AG09319 (cell line): Measurements from ENCODE around the gene EPB41L4A.
"Not testable (repeated sequence)": the region's sequence is repeated elsewhere in the genome, so short reads cannot be mapped to it uniquely, and the experiment has no call there.

ENCODE experiments used
- DNase-seq: peaks from one replicate; pipeline ENCODE4 v3.0.0-alpha.2; 2010; ENCODE audit warnings: low read depth; ENCODE audit errors: extremely low read depth
- TF ChIP-seq, protein P1 (sequence below): IDR thresholded peaks from 2 replicates; pipeline ENCODE4 v1.5.1; 2011; ENCODE audit warnings: low read depth, mild to moderate bottlenecking, inconsistent platforms, low read length, moderate library complexity

EPB41L4A gene

DNA sequence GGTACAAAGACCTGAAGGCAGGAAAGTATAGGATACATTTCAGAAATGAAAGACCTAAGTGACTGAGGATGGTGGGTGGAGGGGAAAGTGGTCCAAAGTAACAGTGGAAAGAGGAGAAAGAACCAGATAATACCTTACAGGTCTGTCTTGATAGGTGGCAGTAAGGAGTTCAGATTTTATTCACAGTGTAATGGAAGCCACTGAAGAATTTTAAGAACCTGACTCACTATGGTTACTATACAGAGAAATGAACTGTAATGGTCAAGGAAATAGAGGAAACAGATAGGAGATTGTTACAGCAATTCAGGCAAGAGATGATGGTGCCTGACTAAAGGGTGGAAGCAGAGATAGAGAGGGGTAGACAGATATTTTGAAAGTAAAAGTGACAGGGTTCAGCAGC lies 46.5 kb downstream of the EPB41L4A start:
- TF ChIP-seq, protein P1, sequence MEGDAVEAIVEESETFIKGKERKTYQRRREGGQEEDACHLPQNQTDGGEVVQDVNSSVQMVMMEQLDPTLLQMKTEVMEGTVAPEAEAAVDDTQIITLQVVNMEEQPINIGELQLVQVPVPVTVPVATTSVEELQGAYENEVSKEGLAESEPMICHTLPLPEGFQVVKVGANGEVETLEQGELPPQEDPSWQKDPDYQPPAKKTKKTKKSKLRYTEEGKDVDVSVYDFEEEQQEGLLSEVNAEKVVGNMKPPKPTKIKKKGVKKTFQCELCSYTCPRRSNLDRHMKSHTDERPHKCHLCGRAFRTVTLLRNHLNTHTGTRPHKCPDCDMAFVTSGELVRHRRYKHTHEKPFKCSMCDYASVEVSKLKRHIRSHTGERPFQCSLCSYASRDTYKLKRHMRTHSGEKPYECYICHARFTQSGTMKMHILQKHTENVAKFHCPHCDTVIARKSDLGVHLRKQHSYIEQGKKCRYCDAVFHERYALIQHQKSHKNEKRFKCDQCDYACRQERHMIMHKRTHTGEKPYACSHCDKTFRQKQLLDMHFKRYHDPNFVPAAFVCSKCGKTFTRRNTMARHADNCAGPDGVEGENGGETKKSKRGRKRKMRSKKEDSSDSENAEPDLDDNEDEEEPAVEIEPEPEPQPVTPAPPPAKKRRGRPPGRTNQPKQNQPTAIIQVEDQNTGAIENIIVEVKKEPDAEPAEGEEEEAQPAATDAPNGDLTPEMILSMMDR, result no peak

DNA sequence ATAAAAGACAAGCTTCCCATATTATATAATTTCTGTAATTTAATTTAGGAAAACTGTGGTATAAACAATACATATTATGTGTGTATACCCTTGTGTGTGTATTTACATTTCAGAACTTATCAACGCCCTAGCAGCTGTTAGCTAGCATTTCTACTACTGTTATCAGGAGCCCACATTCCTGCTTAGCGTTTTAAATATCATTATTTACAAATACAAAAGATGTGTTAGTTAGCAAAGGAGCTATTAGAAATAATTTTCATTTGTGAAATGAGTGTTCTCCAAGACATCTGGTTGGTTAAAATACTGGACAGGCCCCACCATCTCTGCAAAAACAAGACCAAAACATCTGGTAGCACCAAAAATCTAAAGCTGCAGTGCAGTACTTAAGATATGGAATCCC lies 48.0 kb downstream of the EPB41L4A start:
- TF ChIP-seq, protein P1, result no peak
- DNase-seq, result no peak

More for the DNA sequence above, 46.5 kb downstream of the EPB41L4A start:
- no peak for DNase-seq

DNA sequence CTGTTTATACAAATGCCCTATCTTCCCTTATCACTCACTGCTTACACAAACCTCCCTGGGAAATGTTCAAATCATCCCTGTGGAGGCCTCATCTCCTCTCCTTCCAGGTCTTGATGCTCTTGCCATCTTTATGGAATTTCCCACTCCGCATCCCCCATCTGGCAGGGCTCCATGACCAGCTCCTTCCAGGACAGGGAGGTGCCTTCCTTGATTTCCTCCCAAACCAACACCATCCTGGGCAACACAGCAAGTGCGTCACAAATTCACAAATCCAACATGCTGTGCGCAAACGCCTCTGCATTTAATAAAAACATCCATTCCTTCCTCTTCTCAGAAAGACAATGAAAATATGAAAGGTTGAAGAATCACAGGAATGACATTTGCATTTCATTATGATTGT lies 51.7 kb downstream of the EPB41L4A start:
- TF ChIP-seq, protein P1, result no peak
- DNase-seq, result no peak

DNA sequence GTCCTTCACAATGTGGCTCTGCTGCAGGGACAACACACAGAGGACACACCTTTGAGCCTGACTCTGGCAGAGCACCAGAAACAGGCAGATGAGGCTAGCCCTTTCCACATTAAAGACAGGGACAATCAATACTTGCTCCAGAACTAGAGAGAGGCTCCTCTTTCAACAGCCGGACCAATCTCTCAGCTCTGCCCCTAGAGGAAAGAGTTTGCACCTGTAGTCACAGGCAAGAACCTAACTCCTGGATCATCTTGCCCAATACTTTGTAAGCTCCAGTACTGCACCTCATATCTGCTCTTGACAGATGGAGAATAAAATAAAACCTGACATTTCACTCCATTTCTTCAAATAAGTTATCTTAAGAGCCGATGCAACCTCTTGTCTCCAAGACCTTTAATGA lies 52.1 kb downstream of the EPB41L4A start:
- no peak for DNase-seq

DNA sequence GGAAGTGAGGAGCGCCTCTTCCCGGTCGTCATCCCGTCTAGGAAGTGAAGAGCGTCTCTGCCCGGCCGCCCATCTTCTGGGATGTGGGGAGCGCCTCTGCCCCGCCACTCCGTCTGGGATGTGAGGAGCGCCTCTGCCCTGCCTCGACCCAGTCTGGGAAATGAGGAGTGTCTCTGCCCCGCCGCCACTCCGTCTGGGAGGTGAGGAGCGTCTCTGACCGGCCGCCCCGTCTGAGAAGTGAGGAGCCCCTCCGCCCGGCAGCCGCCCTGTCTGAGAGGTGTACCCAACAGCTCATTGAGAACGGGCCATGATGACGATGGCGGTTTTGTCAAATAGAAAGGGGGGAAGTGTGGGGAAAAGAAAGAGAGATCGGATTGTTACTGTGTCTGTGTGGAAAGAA lies 58.3 kb downstream of the EPB41L4A start:
- not testable (repeated sequence) for DNase-seq

More for the DNA sequence above, 52.1 kb downstream of the EPB41L4A start:
- TF ChIP-seq, protein P1, result no peak

DNA sequence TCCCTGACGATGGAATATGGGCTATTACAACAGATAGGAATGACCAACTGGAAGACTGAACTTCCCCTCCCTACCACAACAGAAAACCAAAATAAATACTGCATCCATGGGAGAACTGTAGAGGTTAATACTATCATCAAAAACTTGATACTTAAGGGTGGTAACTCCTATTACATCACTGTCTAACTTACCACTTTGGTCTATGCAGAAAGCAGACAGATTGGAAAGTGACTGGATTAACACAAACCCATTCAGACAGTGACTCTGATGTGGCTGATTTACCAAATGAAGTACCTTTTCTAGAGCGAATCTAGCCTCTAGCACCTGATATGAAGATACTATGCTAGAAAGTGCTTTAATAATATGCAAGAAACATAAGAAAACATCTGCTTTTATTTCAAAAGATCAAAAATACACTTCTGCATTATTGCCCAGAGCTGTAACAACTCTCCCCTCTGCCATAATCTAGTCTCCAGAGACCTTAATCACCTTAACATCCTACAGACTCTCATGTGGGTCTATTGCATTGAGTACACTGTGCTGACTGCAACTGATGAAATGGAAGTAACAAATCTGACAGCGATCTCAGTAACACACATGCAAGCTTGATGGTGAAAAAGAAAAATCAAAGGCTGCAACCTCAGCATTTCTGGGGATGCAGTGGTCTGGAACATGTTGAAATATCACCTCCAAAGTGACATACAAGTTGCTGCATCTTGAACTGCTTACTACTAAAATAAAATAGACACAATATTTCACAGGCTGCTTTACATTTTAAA lies 62.7 kb downstream of the EPB41L4A start:
- TF ChIP-seq, protein P1, result no peak
- DNase-seq, result no peak

DNA sequence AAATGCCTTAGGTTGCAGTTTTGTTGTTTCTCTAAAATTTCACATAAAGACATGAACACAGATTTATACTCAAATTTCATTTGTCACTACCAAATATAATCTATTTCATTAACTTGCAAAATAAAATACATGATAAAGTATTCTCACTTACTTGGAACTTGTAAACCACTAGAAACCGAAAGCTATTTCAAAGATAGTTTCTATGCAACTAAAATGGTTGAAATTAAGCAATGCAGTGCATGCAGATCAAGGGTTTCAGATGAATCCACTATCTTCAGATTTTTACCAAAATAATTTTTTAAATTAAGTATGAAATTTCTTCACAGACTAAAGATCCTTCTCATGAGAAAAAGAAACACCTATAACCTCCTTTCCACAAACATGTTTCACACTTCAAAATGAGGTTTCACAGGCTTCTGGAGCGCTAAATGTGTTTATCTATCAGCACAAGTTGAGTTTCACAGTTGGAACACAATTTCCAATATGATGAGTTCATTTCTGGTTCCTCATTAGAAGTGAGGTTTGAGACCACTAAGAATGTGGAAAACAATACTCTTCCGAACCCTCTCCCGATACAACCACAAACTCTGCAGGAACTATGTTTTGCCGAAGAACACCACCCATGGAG lies 63.9 kb downstream of the EPB41L4A start:
- TF ChIP-seq, protein P1, result no peak
- no peak for DNase-seq
